MCF 10A (cell line): ENCODE measurements around the gene ADAMTSL3. TPM values are rescaled to one million over a fixed set of nuclear protein-coding genes. Genes with fewer than 3 reads are reported as not detected.

Source experiments
- BruUV-seq: library from RNA; stranded (reverse); fragments of 400-500 nt; replicated peaks from 2 replicates; lab custom pipeline; 2021; lab: Mats Ljungman, UMichigan
- CTCF ChIA-PET: fragments of 300-600 bp; sonication (Branson Sonifier 250); formaldehyde crosslinking; extraction: SDS; loops from one replicate; lab custom pipeline; 2021; ENCODE audit warnings: antibody characterized with exemption, inconsistent platforms; lab: Yijun Ruan, JAX
- POLR2A ChIA-PET: fragments of 300-600, 350-650 bp; sonication (Branson Sonifier 250); formaldehyde crosslinking; extraction: SDS; loops from one replicate; lab custom pipeline; 2020; ENCODE audit warnings: antibody characterized with exemption, inconsistent platforms; lab: Yijun Ruan, JAX
- DNase-seq: peaks from one replicate; pipeline ENCODE4 v3.0.0-alpha.2; 2018; ENCODE audit not compliant: unreplicated experiment
- H3K27ac Mint-ChIP-seq: one replicate; pipeline ENCODE4 v1.8.0; 2022; ENCODE audit warnings: mild to moderate bottlenecking, low read depth, mixed read lengths; ENCODE audit not compliant: unreplicated experiment
- H3K27me3 Mint-ChIP-seq: one replicate; pipeline ENCODE4 v1.8.0; 2022; ENCODE audit warnings: mixed read lengths; ENCODE audit not compliant: insufficient read depth, unreplicated experiment
- H3K36me3 Mint-ChIP-seq: one replicate; pipeline ENCODE4 v1.8.0; 2022; ENCODE audit warnings: mild to moderate bottlenecking, moderate library complexity, mixed read lengths; ENCODE audit not compliant: insufficient read depth, unreplicated experiment
- H3K4me1 Mint-ChIP-seq: one replicate; pipeline ENCODE4 v1.8.0; 2022; ENCODE audit warnings: mixed read lengths; ENCODE audit not compliant: insufficient read depth, unreplicated experiment
- H3K4me3 Mint-ChIP-seq: one replicate; pipeline ENCODE4 v1.8.0; 2022; ENCODE audit warnings: mild to moderate bottlenecking, moderate library complexity, mixed read lengths; ENCODE audit not compliant: unreplicated experiment
- H3K9me3 Mint-ChIP-seq: one replicate; pipeline ENCODE4 v1.8.0; 2022; ENCODE audit warnings: mixed read lengths; ENCODE audit not compliant: unreplicated experiment
- intact Hi-C: fragments of 100-400 bp; cut with micrococcal nuclease; formaldehyde crosslinking; loops from 2 replicates; pipeline ENCODE4 v1.14.1; 2022
- total RNA-seq: library from RNA; stranded (reverse); gene quantifications from 2 replicates; pipeline ENCODE4 v1.2.3, GENCODE V29; 2022
- TF ChIP-seq, protein P1 (sequence below): fragments of 200-600 bp; IDR thresholded peaks from one replicate; pipeline ENCODE4 v1.8.0; 2022; ENCODE audit warnings: antibody characterized with exemption, mild to moderate bottlenecking; ENCODE audit not compliant: unreplicated experiment

Gene ADAMTSL3
- total RNA-seq, 1 experiment from 2014 or later = 1.2 TPM

DNA sequence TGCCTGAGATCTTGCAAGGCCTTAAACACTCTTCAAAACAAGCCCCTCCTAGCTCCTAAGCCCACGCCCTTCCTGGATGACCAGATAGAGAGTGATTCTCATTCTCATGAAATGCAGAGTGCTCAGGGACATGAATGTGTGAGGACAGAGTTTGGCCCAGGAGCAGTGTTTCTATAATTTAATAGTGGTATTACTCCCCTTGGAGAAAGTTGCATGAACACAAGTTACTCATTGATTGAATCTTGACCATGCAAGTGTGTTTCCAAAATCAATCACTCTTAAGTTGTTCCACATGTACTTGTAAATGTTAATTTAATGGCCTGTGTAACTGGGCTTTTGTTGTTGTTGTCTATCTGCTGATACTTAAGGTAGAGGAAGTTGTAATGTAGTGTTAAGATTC is 181.6 kb downstream of the ADAMTSL3 start:
- Mint-ChIP-seq H3K36me3 (no peaks in the 10 kb centered on the region), H3K9me3 (no peaks in the 10 kb centered on the region), H3K4me3 (no peak overlapping the region), H3K4me1 (no peaks in the 10 kb centered on the region), H3K27me3 (no peaks in the 10 kb centered on the region), H3K27ac (no peak overlapping the region)
- no TSS peak for BruUV-seq
- ChIA-PET POLR2A (interaction anchor here (1.2 to 1.5 kb wide), 2 partner anchors 8 to 11 kb away, joined by 3 to 4 read pairs; no protein-coding TSS in a partner anchor), CTCF (no interaction called here)
- DNase-seq = no peak
- intact Hi-C loops = no loop called here
- TF ChIP-seq, protein P1, sequence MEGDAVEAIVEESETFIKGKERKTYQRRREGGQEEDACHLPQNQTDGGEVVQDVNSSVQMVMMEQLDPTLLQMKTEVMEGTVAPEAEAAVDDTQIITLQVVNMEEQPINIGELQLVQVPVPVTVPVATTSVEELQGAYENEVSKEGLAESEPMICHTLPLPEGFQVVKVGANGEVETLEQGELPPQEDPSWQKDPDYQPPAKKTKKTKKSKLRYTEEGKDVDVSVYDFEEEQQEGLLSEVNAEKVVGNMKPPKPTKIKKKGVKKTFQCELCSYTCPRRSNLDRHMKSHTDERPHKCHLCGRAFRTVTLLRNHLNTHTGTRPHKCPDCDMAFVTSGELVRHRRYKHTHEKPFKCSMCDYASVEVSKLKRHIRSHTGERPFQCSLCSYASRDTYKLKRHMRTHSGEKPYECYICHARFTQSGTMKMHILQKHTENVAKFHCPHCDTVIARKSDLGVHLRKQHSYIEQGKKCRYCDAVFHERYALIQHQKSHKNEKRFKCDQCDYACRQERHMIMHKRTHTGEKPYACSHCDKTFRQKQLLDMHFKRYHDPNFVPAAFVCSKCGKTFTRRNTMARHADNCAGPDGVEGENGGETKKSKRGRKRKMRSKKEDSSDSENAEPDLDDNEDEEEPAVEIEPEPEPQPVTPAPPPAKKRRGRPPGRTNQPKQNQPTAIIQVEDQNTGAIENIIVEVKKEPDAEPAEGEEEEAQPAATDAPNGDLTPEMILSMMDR = no peak

DNA sequence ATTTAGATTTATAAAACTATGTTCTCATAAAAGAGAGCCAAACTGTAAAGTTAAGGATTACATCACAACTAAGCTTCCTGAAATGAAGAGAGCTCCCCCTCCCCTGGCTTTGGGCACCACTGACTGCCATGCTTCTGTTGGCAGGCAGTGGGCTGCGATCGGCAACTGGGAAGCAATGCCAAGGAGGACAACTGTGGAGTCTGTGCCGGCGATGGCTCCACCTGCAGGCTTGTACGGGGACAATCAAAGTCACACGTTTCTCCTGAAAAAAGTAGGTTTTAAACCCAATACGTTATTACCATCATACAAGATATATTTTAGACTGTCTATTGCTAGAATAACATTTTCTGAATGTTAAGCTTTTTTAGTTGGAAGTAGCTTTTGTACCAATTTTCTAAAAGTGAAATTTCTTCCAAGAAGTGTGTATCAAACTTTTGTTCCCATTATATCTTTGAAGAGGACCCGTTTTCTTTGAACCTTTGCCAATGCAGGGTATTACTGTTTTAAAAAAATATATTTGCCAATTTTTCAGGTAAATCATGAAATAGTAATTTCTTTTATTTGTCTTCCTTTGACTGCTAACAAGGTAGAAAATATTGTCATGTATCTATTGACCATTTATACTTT is 184.1 kb downstream of the ADAMTSL3 start:
- H3K9me3 Mint-ChIP-seq = no peaks in the 10 kb centered on the region
- H3K4me3 Mint-ChIP-seq = no peak overlapping the region
- intact Hi-C loops = no loop called here
- POLR2A ChIA-PET = interaction anchor here (0.7 to 1.3 kb wide), 3 partner anchors 9 to 53 kb away, joined by 3 to 5 read pairs (median 3); no protein-coding TSS in a partner anchor
- no TSS peak for BruUV-seq
- CTCF ChIA-PET = interaction anchor here (0.6 to 2.0 kb wide), 12 partner anchors 9 to 597 kb away, joined by 3 to 7 read pairs (median 3); no protein-coding TSS in a partner anchor
- peak; percentile 49 for DNase-seq
- H3K4me1 Mint-ChIP-seq = no peaks in the 10 kb centered on the region
- H3K27ac Mint-ChIP-seq = no peak overlapping the region
- H3K36me3 Mint-ChIP-seq = no peaks in the 10 kb centered on the region
- no peaks in the 10 kb centered on the region for H3K27me3 Mint-ChIP-seq
- TF ChIP-seq, protein P1 = peak; percentile 27

DNA sequence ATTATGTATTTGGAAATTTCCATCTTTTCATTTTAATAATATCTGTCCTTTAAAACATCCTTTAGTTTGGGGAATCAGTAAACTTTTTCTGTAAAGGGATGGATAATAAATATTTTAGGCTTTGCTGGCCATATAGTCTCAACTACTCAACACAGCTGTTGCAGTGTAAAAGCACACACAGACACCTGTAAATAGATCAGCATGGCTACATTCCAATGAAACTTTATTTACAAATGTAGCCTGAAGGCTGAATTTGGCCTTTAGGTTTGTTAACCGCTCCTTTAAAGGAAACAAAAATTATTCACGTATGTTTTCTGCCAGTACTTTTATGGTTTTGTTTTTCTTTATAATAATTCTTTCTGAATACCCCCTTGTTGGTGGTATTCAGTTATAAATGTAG is 184.8 kb downstream of the ADAMTSL3 start:
- Mint-ChIP-seq H3K36me3 (peaks cover 5% of the 10 kb centered on the region), H3K4me1 (peaks cover 5% of the 10 kb centered on the region), H3K27ac (no peak overlapping the region), H3K4me3 (no peak overlapping the region), H3K27me3 (no peaks in the 10 kb centered on the region), H3K9me3 (no peaks in the 10 kb centered on the region)
- POLR2A ChIA-PET = interaction anchor here (0.7 to 1.3 kb wide), 3 partner anchors 8 to 54 kb away, joined by 3 to 5 read pairs (median 3); no protein-coding TSS in a partner anchor
- CTCF ChIA-PET = interaction anchor here (0.6 to 2.0 kb wide), 9 partner anchors 8 to 598 kb away, joined by 3 to 7 read pairs (median 3); no protein-coding TSS in a partner anchor
- TF ChIP-seq, protein P1 = no peak
- intact Hi-C loops = no loop called here
- BruUV-seq = no TSS peak
- DNase-seq = no peak

DNA sequence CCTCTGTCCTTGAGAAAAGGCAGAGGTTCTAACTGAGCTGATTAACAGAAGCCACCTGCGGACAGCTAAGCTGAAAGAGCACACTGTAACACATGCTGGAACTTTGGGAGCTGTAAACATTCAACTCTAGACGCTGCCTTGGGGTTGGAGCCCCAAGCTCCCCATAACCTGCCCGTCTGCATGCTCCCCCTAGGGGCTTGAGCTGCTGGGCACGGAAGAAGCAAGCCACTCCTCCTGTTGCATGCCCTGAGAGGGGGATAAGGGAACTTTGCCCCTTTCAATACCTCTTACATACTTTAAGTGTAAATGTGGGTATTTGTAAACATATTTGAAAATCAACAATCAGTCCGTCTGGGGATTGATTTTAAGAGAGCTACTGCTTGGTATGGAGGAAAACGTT is 188.4 kb downstream of the ADAMTSL3 start:
- Mint-ChIP-seq H3K9me3 (no peaks in the 10 kb centered on the region), H3K4me3 (no peak overlapping the region), H3K27ac (no peak overlapping the region), H3K36me3 (peaks cover 6% of the 10 kb centered on the region), H3K4me1 (peaks cover 32% of the 10 kb centered on the region), H3K27me3 (no peaks in the 10 kb centered on the region)
- ChIA-PET CTCF (interaction anchor here (0.7 to 1.3 kb wide), 2 partner anchors 48 to 193 kb away, joined by 3 to 4 read pairs; no protein-coding TSS in a partner anchor), POLR2A (no interaction called here)
- intact Hi-C loops = no loop called here
- no TSS peak for BruUV-seq
- no peak for DNase-seq
- TF ChIP-seq, protein P1 = no peak
